Subcutaneous adipose tissue (tissue), 4 donors: ENCODE results near the gene SLC12A4. TPM values are rescaled to one million over a fixed set of nuclear protein-coding genes. Genes with fewer than 3 reads are reported as not detected.

Experiments
- CTCF ChIP-seq: fragments of 450-650 bp; IDR thresholded peaks from one replicate; pipeline ENCODE4 v1.5.1; 2016; ENCODE audit warnings: low read depth, mild to moderate bottlenecking, control low read depth, antibody characterized with exemption, moderate library complexity
- total RNA-seq, 4 donors: library from RNA; depleted of rRNA; stranded (reverse); fragments of >200 nt; gene quantifications; one replicate each; pipeline ENCODE4 v1.1.0, GENCODE V29; 2016

Gene SLC12A4
- total RNA-seq: 10 to 100 TPM; 36.2 to 77.2 (median 36.9) TPM

GRCh38 chr16:67968400-67969253 is at the start of gene SLC12A4:
TSS of gene SLC12A4 (minus strand) at chr16:67968637. CDS start at chr16:67968553, 84 bp downstream.
- no peak for TF ChIP-seq CTCF

GRCh38 chr16:68015681-68016080 is 47.2 kb upstream of the SLC12A4 start, which contains the start of gene DPEP2NB:
TSS of gene DPEP2NB (minus strand) at chr16:68015911. CDS start at chr16:68015770, 141 bp downstream.
- TF ChIP-seq CTCF: no peak

GRCh38 chr16:68013440-68013839 is 45.0 kb upstream of the SLC12A4 start:
- TF ChIP-seq CTCF: no peak

- TF ChIP-seq CTCF: no peak
These were observed 40.8 kb upstream of the SLC12A4 start for GRCh38 chr16:68009157-68009735.

- TF ChIP-seq CTCF: no peak
These were observed 37.4 kb upstream of the SLC12A4 start for GRCh38 chr16:68005786-68006286.

GRCh38 chr16:68005211-68005610 is 36.8 kb upstream of the SLC12A4 start:
- TF ChIP-seq CTCF: no peak

GRCh38 chr16:68003031-68003430 is 34.6 kb upstream of the SLC12A4 start:
- no peak for TF ChIP-seq CTCF
